Left kidney (tissue), 2 donors: ENCODE data around the gene SRD5A3. TPM values are rescaled to one million over a fixed set of nuclear protein-coding genes. Genes with fewer than 3 reads are reported as not detected.

Experiments
- DNase-seq: peaks from one replicate; pipeline ENCODE4 v3.0.0-alpha.2; 2013
- polyA plus RNA-seq: library from polyadenylated mRNA; unstranded; fragments of 120-200 nt; gene quantifications from one replicate; pipeline ENCODE4 v1.2.1, GENCODE V29; 2013; ENCODE audit not compliant: insufficient read length

Gene SRD5A3
- polyA plus RNA-seq, 1 donor: 18.0 TPM

GRCh38 chr4:55373461-55373860 is 27.4 kb downstream of the SRD5A3 start:
- no peak for DNase-seq

- no peak for DNase-seq
Observed at GRCh38 chr4:55376698-55377097, 30.7 kb downstream of the SRD5A3 start.

- no peak for DNase-seq
Observed at GRCh38 chr4:55378617-55379467, 32.8 kb downstream of the SRD5A3 start.

- DNase-seq: no peak
Observed at GRCh38 chr4:55380576-55380975, 34.5 kb downstream of the SRD5A3 start.

- no peak for DNase-seq
Observed at GRCh38 chr4:55381502-55381901, 35.5 kb downstream of the SRD5A3 start.

- no peak for DNase-seq
Observed at GRCh38 chr4:55382488-55383003, 36.5 kb downstream of the SRD5A3 start.

- no peak for DNase-seq
Observed at GRCh38 chr4:55385201-55385649, 39.2 kb downstream of the SRD5A3 start.

- DNase-seq: no peak
Observed at GRCh38 chr4:55386073-55386472, 40.0 kb downstream of the SRD5A3 start.

- no peak for DNase-seq
Observed at GRCh38 chr4:55386840-55387239, 40.8 kb downstream of the SRD5A3 start.

- DNase-seq: no peak
Observed at GRCh38 chr4:55393461-55394320, 47.6 kb downstream of the SRD5A3 start.

GRCh38 chr4:55395218-55395528 is 49.1 kb downstream of the SRD5A3 start:
- DNase-seq: no peak

- peak; percentile 84 for DNase-seq
Observed at GRCh38 chr4:55395529-55396307, 49.7 kb downstream of the SRD5A3 start, which contains the start of gene TMEM165. Gene TMEM165 (plus strand): TSS chr4:55395957. CDS start chr4:55396190, 233 bp downstream.

- DNase-seq: peak; percentile 56
Observed at GRCh38 chr4:55396308-55397125, 50.5 kb downstream of the SRD5A3 start.

GRCh38 chr4:55397126-55397436 is 51.0 kb downstream of the SRD5A3 start:
- peak; percentile 35 for DNase-seq

GRCh38 chr4:55397520-55398321 is 51.7 kb downstream of the SRD5A3 start:
- DNase-seq: no peak

GRCh38 chr4:55398461-55398860 is 52.4 kb downstream of the SRD5A3 start:
- no peak for DNase-seq

GRCh38 chr4:55398966-55399365 is 52.9 kb downstream of the SRD5A3 start:
- DNase-seq: no peak

- no peak for DNase-seq
Observed at GRCh38 chr4:55399581-55399980, 53.5 kb downstream of the SRD5A3 start.

- DNase-seq: no peak
Observed at GRCh38 chr4:55405073-55405472, 59.0 kb downstream of the SRD5A3 start.

- DNase-seq: no peak
Observed at GRCh38 chr4:55406545-55406944, 60.5 kb downstream of the SRD5A3 start.
